Testis (tissue), 3 donors: ENCODE results near the gene FSTL4. TPM values are rescaled to one million over a fixed set of nuclear protein-coding genes. Genes with fewer than 3 reads are reported as not detected.

Experiments used
- DNase-seq: peaks from one replicate; pipeline ENCODE4 v3.0.0-alpha.2; 2019
- H3K27ac ChIP-seq, 2 donors: fragments of 200-600 bp; sonication (generic); one replicate each; pipeline ENCODE4 v1.5.1; 2019
- H3K27me3 ChIP-seq: fragments of 200-600 bp; sonication (generic); one replicate; pipeline ENCODE4 v1.5.1; 2019
- H3K36me3 ChIP-seq: fragments of 200-600 bp; sonication (generic); one replicate; pipeline ENCODE4 v1.5.1; 2017; ENCODE audit warnings: low read depth; ENCODE audit errors: missing control alignments
- H3K4me1 ChIP-seq: fragments of 200-600 bp; sonication (generic); one replicate; pipeline ENCODE4 v1.5.1; 2019
- H3K4me3 ChIP-seq, 2 donors: fragments of 200-600 bp; sonication (generic); one replicate each; pipeline ENCODE4 v1.5.1; 2017 to 2019
- H3K9me3 ChIP-seq: fragments of 200-600 bp; sonication (generic); one replicate; pipeline ENCODE4 v1.5.1; 2017
- POLR2A ChIP-seq: fragments of 450-650 bp; IDR thresholded peaks from one replicate; pipeline ENCODE4 v1.6.1; 2017; ENCODE audit warnings: antibody characterized with exemption, mild to moderate bottlenecking, moderate library complexity
- WGBS, 2 donors: methylation state at CpG; one replicate each; pipeline ENCODE4 v1.1.5; 2018; 5-methylcytosine and 5-hydroxymethylcytosine counted together
- intact Hi-C: fragments of 100-400 bp; cut with DNase I; formaldehyde crosslinking; loops from one replicate; pipeline ENCODE4 v1.15.1; 2023; ENCODE audit warnings: low total_unique reads
- polyA plus RNA-seq: library from polyadenylated mRNA; stranded (reverse); fragments of 350-450 nt; fragmentation: Illumina TruSeq; extraction: RNeasy Lipid Tissue Mini Kit (QIAGEN cat#74804); gene quantifications from one replicate; pipeline ENCODE4 v1.2.3, GENCODE V29; 2014; ENCODE audit warnings: low read depth, low replicate concordance; ENCODE audit not compliant: insufficient read depth
- total RNA-seq, 2 donors: library from RNA; depleted of rRNA; stranded (reverse); fragments of >200 nt; gene quantifications; one replicate each; pipeline ENCODE4 v1.2.3, GENCODE V29; 2016
- TF ChIP-seq, protein P1 (sequence below), 3 experiments: fragments of 450-650 bp in 2 of 3; fragments of 200-600 bp in 1 of 3; sonication (generic) in 1 of 3; IDR thresholded peaks; one replicate each; pipeline ENCODE4 v1.5.1; 2016 to 2019; ENCODE audit warnings: antibody characterized with exemption in 3 of 3, mild to moderate bottlenecking in 2 of 3, moderate library complexity in 1 of 3

FSTL4 gene
- total and polyA plus RNA-seq, 3 donors from 2014 or later = 7.1 to 8.6 (median 7.4) TPM

DNA sequence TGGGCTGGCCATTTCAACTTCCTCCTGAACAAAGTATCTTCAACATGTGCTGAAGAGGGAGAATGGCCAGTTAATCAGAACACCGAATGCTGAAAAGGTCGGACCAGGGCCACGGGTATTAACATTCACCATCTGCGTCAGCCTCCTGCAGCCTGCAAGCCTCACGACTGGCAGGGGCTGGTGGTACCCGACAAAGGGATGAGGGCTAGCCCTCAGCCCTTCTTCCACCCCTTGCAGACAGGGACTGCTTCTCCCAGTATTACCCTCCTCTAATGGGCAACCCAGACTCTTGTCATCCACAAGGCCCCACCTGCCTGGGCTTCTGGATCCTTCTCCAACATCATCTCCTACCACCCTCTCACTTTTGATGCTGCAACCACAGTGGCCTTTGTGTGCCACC is 246.6 kb downstream of the FSTL4 start:
- no peak overlapping the region for H3K4me3 ChIP-seq
- no peaks in the 10 kb centered on the region for H3K4me1 ChIP-seq
- intact Hi-C loops = no loop called here
- 81 to 85% methylated on average over 6 of the region's 6 CpGs for WGBS, 2 donors
- no peaks in the 10 kb centered on the region for H3K27me3 ChIP-seq
- no peak overlapping the region for H3K27ac ChIP-seq
- no peak for TF ChIP-seq POLR2A
- TF ChIP-seq, protein P1, sequence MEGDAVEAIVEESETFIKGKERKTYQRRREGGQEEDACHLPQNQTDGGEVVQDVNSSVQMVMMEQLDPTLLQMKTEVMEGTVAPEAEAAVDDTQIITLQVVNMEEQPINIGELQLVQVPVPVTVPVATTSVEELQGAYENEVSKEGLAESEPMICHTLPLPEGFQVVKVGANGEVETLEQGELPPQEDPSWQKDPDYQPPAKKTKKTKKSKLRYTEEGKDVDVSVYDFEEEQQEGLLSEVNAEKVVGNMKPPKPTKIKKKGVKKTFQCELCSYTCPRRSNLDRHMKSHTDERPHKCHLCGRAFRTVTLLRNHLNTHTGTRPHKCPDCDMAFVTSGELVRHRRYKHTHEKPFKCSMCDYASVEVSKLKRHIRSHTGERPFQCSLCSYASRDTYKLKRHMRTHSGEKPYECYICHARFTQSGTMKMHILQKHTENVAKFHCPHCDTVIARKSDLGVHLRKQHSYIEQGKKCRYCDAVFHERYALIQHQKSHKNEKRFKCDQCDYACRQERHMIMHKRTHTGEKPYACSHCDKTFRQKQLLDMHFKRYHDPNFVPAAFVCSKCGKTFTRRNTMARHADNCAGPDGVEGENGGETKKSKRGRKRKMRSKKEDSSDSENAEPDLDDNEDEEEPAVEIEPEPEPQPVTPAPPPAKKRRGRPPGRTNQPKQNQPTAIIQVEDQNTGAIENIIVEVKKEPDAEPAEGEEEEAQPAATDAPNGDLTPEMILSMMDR (IDR thresholded peaks at IDR 0.05) = no peak
- H3K9me3 ChIP-seq = no peaks in the 10 kb centered on the region
- no peaks in the 10 kb centered on the region for H3K36me3 ChIP-seq
- no peak for DNase-seq

GRCh38 chr5:133364936-133365707 is 247.2 kb downstream of the FSTL4 start:
- Histone ChIP-seq H3K36me3 (no peaks in the 10 kb centered on the region), H3K4me1 (no peaks in the 10 kb centered on the region), H3K4me3 (no peak overlapping the region), H3K27me3 (no peaks in the 10 kb centered on the region), H3K9me3 (no peaks in the 10 kb centered on the region), H3K27ac (no peak overlapping the region)
- DNase-seq = no peak
- WGBS, 2 donors = 55 to 63% methylated on average over 11 to 12 of the region's 12 CpGs
- intact Hi-C loops = no loop called here
- TF ChIP-seq, protein P1 (IDR thresholded peaks at IDR 0.05) = peak in 2 of 3 experiments; percentile 16 to 38
- TF ChIP-seq POLR2A = no peak

DNA sequence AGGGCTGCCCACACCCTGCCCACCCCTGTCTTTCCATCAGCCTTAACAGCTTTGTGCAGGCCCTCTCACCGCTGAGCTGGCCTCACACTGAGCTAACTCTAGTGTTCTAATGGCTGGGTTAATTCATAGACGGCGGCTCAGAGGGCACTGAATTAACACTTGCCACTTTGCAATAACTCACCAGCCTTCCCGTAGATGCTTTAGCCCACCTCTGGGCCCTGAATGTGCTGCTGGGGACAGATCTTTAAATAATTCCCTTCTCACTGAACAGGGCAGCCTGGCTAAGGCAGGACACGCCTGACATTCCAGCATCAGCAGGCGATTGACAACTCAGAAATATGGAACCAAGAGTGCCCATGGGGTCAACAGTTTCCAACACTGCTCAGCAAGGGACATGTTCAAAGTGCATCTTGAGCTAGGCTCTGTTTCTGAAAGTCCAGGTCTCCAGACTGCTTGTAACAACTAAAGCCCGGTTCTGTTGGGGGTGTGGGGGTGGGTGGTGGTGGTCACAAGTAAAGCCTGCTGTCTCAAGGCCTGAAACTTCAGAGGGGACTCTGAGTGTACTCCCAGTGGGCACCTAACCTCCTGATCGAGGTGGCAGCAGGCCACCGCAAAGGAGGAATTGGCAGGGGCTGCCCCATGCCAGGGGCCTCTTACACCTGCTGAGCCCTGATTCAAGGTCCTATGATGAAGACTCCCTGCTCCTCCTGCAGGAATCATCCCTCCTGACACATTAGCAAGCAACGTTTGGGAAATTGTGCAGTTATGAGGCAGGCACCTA is 248.3 kb downstream of the FSTL4 start:
- WGBS, 2 donors = 83 to 85% methylated on average over 10 of the region's 10 CpGs
- Histone ChIP-seq H3K4me1 (no peaks in the 10 kb centered on the region), H3K27me3 (no peaks in the 10 kb centered on the region), H3K9me3 (no peaks in the 10 kb centered on the region), H3K36me3 (no peaks in the 10 kb centered on the region), H3K4me3 (no peak overlapping the region), H3K27ac (no peak overlapping the region)
- intact Hi-C loops = no loop called here
- TF ChIP-seq POLR2A = no peak
- TF ChIP-seq, protein P1 (IDR thresholded peaks at IDR 0.05) = no peak
- no peak for DNase-seq

DNA sequence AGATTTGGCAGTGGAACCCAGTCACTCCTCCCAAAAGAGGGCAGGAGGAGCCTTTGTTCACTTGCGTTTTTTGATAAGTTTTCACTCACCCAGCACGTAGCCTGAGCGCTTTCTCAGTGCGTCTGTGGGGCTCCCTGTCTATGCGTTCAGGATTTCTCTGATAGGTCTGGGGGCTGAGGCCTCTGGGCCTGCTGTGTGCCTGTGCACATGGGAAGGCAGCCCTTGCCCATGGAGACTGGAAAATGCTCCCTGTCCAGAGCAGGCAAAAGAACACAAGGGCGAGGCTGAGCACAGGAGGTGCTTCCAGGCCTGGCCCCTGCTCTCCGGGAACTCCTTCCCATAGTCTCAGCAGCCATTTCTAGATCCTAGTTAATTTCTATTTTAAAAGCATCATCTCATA is 249.9 kb downstream of the FSTL4 start:
- DNase-seq = no peak
- no peaks in the 10 kb centered on the region for H3K4me1 ChIP-seq
- 72 to 77% methylated on average over 7 of the region's 7 CpGs for WGBS, 2 donors
- no peak overlapping the region for H3K4me3 ChIP-seq
- intact Hi-C loops = no loop called here
- no peaks in the 10 kb centered on the region for H3K9me3 ChIP-seq
- H3K36me3 ChIP-seq = no peaks in the 10 kb centered on the region
- TF ChIP-seq POLR2A = no peak
- TF ChIP-seq, protein P1 (IDR thresholded peaks at IDR 0.05) = no peak
- no peaks in the 10 kb centered on the region for H3K27me3 ChIP-seq
- H3K27ac ChIP-seq = no peak overlapping the region
